Thoracic aorta (tissue), 2 donors: ENCODE results near the gene SYNE1. TPM values are rescaled to one million over a fixed set of nuclear protein-coding genes. Genes with fewer than 3 reads are reported as not detected.
"Not testable (repeated sequence)": the region's sequence is repeated elsewhere in the genome, so short reads cannot be mapped to it uniquely, and the experiment has no call there.

ENCODE experiments used
- ATAC-seq: fragments of 150-250 bp; one replicate; pipeline ENCODE4 v1.8.0; 2017; ENCODE audit warnings: low read depth; ENCODE audit not compliant: insufficient number of reproducible peaks, low FRiP score
- DNase-seq: peaks from one replicate; pipeline ENCODE4 v3.0.0-alpha.2; 2020; ENCODE audit warnings: low spot score
- H3K27ac ChIP-seq, 2 donors: fragments of 200-600 bp; sonication (generic); 1 replicate in 1 of 2; 2 replicates in 1 of 2; pipeline ENCODE4 v1.5.1; 2016; ENCODE audit warnings: mild to moderate bottlenecking in 2 of 2, moderate library complexity in 2 of 2
- H3K27me3 ChIP-seq: fragments of 200-600 bp; sonication (generic); replicated peaks from 2 replicates; pipeline ENCODE4 v1.6.0; 2016; ENCODE audit warnings: mild to moderate bottlenecking; ENCODE audit not compliant: insufficient read depth
- H3K36me3 ChIP-seq: fragments of 200-600 bp; sonication (generic); one replicate; pipeline ENCODE4 v1.5.1; 2016
- H3K4me1 ChIP-seq, 2 donors: fragments of 200-600 bp; sonication (generic); 1 replicate in 1 of 2; 2 replicates in 1 of 2; pipeline versions ENCODE4 v1.5.1 to v1.6.0; 2016; ENCODE audit warnings: low read depth in 2 of 2, mild to moderate bottlenecking in 1 of 2; ENCODE audit not compliant: control insufficient read depth in 1 of 2
- H3K4me3 ChIP-seq: fragments of 200-600 bp; sonication (generic); 2 replicates; pipeline ENCODE4 v1.5.1; 2016; ENCODE audit warnings: mild to moderate bottlenecking
- H3K9me3 ChIP-seq: fragments of 200-600 bp; sonication (generic); 2 replicates; pipeline ENCODE4 v1.5.1; 2016
- CTCF ChIP-seq: fragments of 200-600 bp; sonication (generic); IDR thresholded peaks from one replicate; pipeline ENCODE4 v1.5.1; 2019; ENCODE audit warnings: antibody characterized with exemption
- total RNA-seq, 2 donors: library from RNA; depleted of rRNA; stranded (reverse); fragments of >200 nt; gene quantifications; one replicate each; pipeline versions ENCODE4 v1.1.0 to v1.2.3, GENCODE V29; 2016

SYNE1 gene
- total RNA-seq, 2 donors from 2014 or later: 462 to 552 TPM

GRCh38 chr6:152571943-152572337 lies 65.2 kb downstream of the SYNE1 start:
- peaks cover 0 to 8% of the 10 kb centered on the region in 2 donors for H3K4me1 ChIP-seq
- DNase-seq: no peak
- no peaks in the 10 kb centered on the region for H3K27me3 ChIP-seq
- ATAC-seq: no peak
- no peaks in the 10 kb centered on the region for H3K9me3 ChIP-seq
- TF ChIP-seq CTCF: no peak
- no peak overlapping the region for H3K27ac ChIP-seq
- no peaks in the 10 kb centered on the region for H3K36me3 ChIP-seq
- no peak overlapping the region for H3K4me3 ChIP-seq

- no peak for DNase-seq
- no peak overlapping the region for H3K27ac ChIP-seq
Measured at GRCh38 chr6:152571089-152571488, 66.1 kb downstream of the SYNE1 start.

GRCh38 chr6:152566103-152566875 lies 70.9 kb downstream of the SYNE1 start:
- no peak for TF ChIP-seq CTCF
- Histone ChIP-seq H3K4me3 (no peak overlapping the region), H3K27me3 (no peaks in the 10 kb centered on the region), H3K27ac (no peak overlapping the region), H3K4me1 (no peaks in the 10 kb centered on the region), H3K9me3 (no peaks in the 10 kb centered on the region), H3K36me3 (no peaks in the 10 kb centered on the region)
- DNase-seq (no peak), ATAC-seq (no peak)

More at GRCh38 chr6:152571089-152571488, 66.1 kb downstream of the SYNE1 start:
- no peaks in the 10 kb centered on the region for H3K27me3 ChIP-seq
- TF ChIP-seq CTCF: no peak
- H3K9me3 ChIP-seq: no peaks in the 10 kb centered on the region
- no peaks in the 10 kb centered on the region for H3K36me3 ChIP-seq
- peaks cover 0 to 8% of the 10 kb centered on the region in 2 donors for H3K4me1 ChIP-seq
- no peak overlapping the region for H3K4me3 ChIP-seq
- ATAC-seq: no peak

GRCh38 chr6:152563177-152563576 lies 74.0 kb downstream of the SYNE1 start:
- no peak for DNase-seq
- TF ChIP-seq CTCF: no peak
- Histone ChIP-seq H3K4me3 (no peak overlapping the region), H3K36me3 (no peaks in the 10 kb centered on the region), H3K4me1 (no peaks in the 10 kb centered on the region), H3K9me3 (no peaks in the 10 kb centered on the region), H3K27me3 (no peaks in the 10 kb centered on the region), H3K27ac (no peak overlapping the region)
- no peak for ATAC-seq

DNA sequence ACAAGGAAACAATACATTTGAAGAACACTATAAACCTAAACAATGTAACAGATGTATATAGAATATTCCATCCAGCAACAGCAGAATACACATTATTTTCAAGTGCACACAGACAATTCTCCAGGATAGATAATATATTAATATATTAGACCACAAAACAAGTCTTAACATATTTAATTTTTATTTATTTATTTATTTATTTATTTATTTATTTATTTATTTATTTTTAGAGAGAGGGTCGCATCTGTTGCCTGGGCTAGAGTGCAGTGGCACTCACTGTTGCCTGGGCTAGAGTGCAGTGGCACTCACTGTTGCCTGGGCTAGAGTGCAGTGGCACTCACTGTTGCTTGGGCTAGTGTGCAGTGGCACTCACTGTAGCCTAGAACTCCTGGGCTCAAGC lies 78.4 kb downstream of the SYNE1 start:
- not testable (repeated sequence) for DNase-seq, H3K4me1 ChIP-seq, H3K4me3 ChIP-seq, H3K27me3 ChIP-seq, H3K27ac ChIP-seq, H3K36me3 ChIP-seq, ATAC-seq
- peaks cover 13% of the 10 kb centered on the region for H3K9me3 ChIP-seq

- Histone ChIP-seq H3K4me3 (no peak overlapping the region), H3K36me3 (no peaks in the 10 kb centered on the region), H3K9me3 (peaks cover 13% of the 10 kb centered on the region), H3K27me3 (no peaks in the 10 kb centered on the region), H3K27ac (no peak overlapping the region), H3K4me1 (no peaks in the 10 kb centered on the region)
- no peak for DNase-seq
- no peak for TF ChIP-seq CTCF
- no peak for ATAC-seq
Measured at GRCh38 chr6:152557502-152557901, 79.7 kb downstream of the SYNE1 start.
